ENCODE results near the gene BMPR1A.

The BMPR1A gene

GRCh38 chr10:86756511-86757112, at the start of gene BMPR1A:
Gene BMPR1A (plus strand): TSS chr10:86756619. CDS start chr10:86876019, 119,400 bp downstream.
- DNase-seq: peak in 6 of 42 donors; percentile 42 to 94 (median 88)
- intact Hi-C loops (cut with DNase I): loop anchor here (5.0 kb wide), 2 partner anchors 44 to 141 kb away; no protein-coding TSS in a partner anchor

DNA sequence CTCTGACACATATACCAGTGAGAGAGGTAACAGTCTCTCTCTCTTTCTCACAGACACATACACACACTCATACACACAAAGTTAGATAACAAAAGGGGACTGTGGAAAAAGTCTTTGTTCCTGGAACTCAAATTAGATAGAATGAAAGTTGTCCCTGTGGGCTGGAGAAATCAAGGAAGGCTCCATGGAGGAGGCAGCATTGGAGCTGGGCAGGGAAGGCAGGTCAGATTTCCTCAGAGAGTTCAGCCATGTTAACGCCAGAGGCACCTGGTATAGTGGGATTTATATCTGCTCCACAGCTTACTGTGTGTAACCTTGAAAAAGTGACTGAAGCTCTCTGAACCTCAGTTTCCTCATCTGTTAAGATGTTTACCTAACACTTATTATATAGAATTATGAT, 49.4 kb upstream of the BMPR1A start:
- no peak for DNase-seq
- intact Hi-C loops (cut with DNase I): no loop called here

DNA sequence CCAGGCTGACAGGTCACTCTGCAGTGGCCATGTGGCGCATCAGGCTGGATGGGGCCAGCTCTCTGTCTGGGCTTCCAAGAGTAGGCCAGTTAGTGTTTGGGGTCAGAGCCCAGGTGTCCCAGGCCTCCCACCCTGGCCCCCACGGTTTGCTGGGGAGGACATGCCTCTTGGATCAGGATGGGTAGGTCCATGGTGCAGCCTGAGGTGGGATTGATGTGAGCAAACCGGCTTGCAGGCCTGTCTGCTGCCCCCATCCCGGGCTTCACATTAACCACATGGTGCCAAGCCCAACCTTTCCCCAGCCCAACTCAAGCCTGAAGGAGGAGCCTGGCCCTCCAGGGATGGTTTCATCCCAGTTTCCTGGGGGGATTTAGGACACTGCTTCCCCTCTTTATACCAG, 48.9 kb upstream of the BMPR1A start:
- intact Hi-C loops (cut with DNase I): no loop called here

GRCh38 chr10:86708068-86708782, 48.2 kb upstream of the BMPR1A start:
- DNase-seq: no peak
- intact Hi-C loops (cut with DNase I): no loop called here

More for the DNA sequence above, 48.9 kb upstream of the BMPR1A start:
- DNase-seq: no peak

- DNase-seq: no peak
Measured at GRCh38 chr10:86708783-86709380, 47.5 kb upstream of the BMPR1A start.

DNA sequence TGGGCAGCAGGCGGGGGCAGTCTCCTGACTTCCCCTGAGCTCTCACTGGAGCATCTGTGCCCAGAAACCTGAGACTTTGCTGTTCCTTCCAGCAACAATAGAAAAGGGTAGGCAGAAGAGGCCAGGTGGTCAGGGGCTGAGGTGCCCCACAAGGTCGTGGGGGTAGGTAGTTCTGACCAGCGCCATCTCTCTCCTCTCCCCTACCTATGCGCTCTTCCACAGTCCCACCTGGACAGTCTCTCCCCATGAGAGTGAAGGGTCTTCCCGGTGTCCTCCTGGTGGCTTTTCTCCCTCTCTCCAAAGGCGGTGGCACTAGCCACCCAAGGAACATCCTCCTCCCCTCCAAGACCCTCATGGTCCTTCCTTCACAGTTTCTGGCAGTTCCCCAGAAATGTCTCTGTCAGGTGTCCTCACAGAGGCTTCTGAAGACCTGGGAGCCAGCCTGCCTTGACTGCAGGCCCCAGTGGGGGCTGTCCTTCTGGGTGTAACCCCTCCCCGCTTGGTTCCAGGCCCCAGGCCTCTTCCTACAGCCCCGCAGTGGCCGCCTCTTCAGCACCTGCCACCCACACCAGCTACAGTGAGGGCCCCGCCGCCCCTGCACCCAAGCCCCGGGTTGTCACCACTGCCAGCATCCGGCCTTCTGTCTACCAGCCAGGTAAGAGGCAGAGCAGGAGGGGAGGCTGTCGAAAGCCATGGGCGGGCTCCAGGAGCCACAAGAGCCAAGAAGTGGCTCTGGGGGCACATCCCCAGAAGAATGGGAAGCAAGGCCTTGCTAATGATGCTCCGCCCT, 46.8 kb upstream of the BMPR1A start:
- DNase-seq: no peak
- intact Hi-C loops (cut with DNase I): loop anchor here (5.0 kb wide), 1 partner anchor 48 kb away; the partner anchor contains the start of gene BMPR1A

More at GRCh38 chr10:86708783-86709380, 47.5 kb upstream of the BMPR1A start:
- intact Hi-C loops (cut with DNase I): no loop called here

- intact Hi-C loops (cut with DNase I): loop anchor here (5.0 kb wide), 1 partner anchor 46 kb away; the partner anchor contains the start of gene BMPR1A
Measured at GRCh38 chr10:86710987-86711512, 45.4 kb upstream of the BMPR1A start.

DNA sequence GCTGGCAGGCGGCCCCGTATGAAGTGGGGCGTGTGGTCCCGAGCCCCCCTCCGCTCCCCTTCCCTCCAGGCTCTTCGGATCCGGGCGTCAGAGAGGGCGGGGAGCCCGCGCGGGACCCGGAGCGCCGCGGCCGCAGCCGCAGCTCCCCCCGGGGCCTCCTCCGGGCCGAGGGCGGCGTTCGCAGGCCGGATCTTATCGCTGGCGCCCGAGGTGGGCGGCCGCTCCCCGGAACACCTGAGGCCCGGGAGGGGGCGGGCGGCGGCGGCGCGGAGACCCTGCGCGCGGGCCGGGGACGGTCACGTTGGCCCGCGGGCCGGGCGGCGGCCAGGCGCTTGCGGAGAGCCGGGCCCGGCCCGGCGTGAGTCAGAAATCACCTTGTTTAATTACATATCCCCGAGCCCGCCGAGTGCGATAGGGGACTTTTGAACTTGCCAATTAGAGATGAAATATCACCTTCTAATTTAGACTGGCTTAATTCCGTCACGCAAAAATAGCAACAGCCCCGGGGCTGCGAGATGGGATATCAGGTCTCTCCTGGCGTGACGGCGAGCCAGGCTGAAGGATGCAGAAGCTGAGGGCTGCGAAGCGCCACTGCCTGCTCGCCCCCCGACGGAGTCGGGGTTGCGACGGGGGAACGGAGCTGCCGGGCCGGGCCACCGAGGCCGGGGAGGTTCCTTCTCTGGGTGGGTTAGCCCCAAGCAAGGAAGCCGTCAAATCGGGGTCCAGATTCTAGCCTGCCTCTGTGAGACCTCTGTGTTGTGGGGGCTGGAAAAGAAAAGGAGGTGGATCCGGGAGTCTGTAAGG, 44.7 kb upstream of the BMPR1A start:
- DNase-seq: peak in 40 of 42 donors; percentile 10 to 72 (median 44)
- intact Hi-C loops (cut with DNase I): loop anchor here (5.0 kb wide), 1 partner anchor 46 kb away; the partner anchor contains the start of gene BMPR1A

More at GRCh38 chr10:86710987-86711512, 45.4 kb upstream of the BMPR1A start:
- DNase-seq: peak; percentile 55 to 94 (median 86)

DNA sequence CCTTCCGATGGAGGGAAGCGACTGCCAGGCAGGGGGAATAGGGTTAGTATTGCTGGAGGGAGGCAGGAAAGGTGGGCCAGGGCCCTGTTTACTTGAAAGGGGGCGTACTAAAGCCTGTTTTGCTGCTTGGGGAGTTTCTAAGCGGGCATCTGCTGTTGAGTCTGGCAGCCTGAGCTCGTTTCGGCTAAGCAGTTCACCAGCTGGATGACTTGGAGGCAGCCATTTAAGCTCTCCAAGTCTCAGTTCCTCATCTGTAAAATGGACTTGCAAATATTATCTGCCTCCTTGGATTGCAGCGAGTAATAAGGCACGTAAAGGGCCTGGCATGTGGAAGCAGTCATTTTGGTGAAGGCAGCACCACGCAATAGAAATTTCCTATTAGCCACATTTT, 44.1 kb upstream of the BMPR1A start:
- DNase-seq: peak in 1 of 42 donors; percentile 14
- intact Hi-C loops (cut with DNase I): loop anchor here (5.0 kb wide), 1 partner anchor 45 kb away; the partner anchor contains the start of gene BMPR1A

DNA sequence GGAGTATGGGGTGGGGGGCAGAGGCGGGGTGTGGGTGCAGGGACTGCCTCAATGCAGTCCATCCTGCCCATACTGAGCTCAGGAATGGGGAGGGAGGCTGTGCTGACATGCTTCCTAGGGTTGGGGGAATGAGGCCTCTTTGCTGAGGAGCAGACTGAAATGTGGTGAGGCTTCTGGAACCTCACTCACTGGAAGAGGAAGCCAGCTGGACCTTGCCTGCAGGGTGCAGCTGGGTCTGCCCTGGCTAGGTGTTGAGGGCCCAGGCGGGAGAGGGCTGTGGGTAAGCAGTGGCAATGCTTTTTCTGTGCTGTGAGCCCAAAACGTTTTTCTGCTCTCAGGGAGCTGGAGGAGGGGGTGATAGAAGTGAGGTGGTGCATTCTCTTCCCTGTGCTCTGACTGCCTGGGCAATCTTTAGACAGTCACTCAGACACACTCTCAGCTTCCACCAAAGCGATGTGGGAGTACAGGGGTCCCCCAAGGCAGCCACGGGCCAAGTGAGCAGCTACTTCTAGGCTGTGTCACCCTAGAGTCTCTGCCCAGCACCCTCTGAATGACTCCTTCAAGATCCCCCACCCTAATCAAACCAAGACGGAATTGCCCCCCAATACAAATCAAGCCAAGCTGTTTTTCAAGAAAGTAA, 41.1 kb upstream of the BMPR1A start:
- intact Hi-C loops (cut with DNase I): no loop called here
- no peak for DNase-seq

GRCh38 chr10:86715836-86716235, 40.6 kb upstream of the BMPR1A start:
- no peak for DNase-seq
- intact Hi-C loops (cut with DNase I): no loop called here

DNA sequence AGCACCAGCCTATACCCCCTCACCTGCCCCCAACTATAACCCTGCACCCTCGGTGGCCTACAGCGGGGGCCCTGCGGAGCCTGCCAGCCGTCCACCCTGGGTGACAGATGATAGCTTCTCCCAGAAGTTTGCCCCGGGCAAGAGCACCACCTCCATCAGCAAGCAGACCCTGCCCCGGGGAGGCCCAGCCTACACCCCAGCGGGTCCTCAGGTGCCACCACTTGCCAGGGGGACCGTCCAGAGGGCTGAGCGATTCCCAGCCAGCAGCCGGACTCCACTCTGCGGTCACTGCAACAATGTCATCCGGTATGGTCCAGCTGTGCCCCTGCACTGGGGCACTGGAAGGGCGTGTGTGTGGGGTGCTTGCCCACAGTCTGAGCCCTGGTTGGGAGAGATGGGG, 40.0 kb upstream of the BMPR1A start:
- intact Hi-C loops (cut with DNase I): no loop called here

GRCh38 chr10:86718556-86718955, 37.9 kb upstream of the BMPR1A start:
- DNase-seq: no peak
- intact Hi-C loops (cut with DNase I): no loop called here

More for the DNA sequence above, 40.0 kb upstream of the BMPR1A start:
- DNase-seq: no peak

DNA sequence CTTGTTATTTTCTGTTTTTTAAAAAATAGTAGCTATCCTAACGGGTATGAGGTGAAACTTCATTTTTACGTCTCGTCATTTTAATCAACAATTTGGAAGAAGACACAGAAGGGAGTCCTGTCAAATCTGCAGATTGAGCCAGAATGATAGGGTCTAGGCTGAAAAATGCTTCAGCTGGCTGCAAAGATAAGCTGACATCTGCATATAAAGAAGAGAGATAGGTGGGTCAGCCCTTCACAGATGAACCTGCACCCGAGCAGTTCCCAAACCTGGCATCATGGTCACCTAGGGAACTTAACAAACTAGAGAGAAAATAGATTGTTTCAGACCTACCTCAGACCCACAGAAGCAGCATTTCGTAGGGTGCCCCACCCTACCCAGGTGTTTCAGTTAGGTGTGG, 35.2 kb upstream of the BMPR1A start:
- DNase-seq: no peak
- intact Hi-C loops (cut with DNase I): no loop called here

DNA sequence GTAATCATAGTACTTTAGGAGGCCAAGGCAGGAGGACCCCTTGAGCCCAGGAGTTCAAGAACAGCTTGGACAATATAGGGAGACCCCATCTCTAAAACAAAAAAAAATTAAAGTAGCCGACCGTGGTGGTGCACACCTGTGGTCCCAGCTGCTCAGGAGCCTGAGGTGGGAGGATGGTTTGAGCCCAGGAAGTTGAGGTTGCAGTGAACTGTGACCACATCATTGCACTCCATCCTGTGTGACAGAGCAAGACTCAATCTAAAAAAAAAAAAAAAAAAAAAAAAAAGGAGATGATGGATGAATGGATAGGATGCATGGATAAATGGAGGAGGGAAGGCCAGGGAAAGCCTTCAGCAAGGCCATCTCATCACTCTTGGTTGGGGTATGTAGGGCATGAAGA, 33.4 kb upstream of the BMPR1A start:
- no peak for DNase-seq
- intact Hi-C loops (cut with DNase I): no loop called here

- no peak for DNase-seq
- intact Hi-C loops (cut with DNase I): no loop called here
Measured at GRCh38 chr10:86724445-86724844, 32.0 kb upstream of the BMPR1A start.

DNA sequence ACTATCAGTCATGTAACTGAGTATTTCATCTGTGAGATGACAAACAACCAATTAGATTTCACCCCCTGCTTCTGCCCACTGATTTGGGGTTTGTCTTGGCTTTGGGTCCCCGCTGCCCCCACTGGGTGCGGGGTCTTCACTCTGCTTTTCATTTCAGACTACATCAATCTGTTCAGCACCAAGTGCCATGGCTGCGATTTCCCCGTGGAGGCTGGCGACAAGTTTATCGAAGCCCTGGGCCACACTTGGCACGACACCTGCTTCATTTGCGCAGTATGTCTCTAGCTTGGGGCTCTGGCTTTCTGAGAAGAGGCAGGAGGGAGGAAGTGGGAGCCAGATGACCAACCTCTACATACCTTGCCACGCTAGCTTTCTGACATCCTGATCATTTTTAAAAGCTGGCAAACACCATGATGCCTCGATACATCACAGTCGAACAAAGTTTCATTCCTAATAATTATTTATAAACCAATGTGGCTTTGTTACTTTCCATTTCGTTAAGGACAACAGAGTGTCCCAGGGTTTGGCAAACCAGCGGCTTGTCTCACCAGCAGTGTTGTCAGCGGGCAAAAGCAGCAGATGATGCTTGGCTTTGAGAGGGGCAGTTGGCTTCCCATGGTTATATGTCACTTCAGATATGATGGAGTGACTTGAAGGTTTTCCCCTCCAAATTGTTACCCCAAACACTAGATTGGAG, 30.3 kb upstream of the BMPR1A start:
- no peak for DNase-seq
- intact Hi-C loops (cut with DNase I): no loop called here
